ENCODE data around the gene ARID3A. TPM values are rescaled to one million over a fixed set of nuclear protein-coding genes. Genes with fewer than 3 reads are reported as not detected.
A peak's percentile ranks its signal among the peaks of the same experiment; 100 is the strongest.

Gene ARID3A
- total and polyA plus RNA-seq, 2 of the 8 experiments (the other 6 are each of a cell fraction or from before 2014, with no cell fraction given) = 40.5 to 77.4 TPM

DNA sequence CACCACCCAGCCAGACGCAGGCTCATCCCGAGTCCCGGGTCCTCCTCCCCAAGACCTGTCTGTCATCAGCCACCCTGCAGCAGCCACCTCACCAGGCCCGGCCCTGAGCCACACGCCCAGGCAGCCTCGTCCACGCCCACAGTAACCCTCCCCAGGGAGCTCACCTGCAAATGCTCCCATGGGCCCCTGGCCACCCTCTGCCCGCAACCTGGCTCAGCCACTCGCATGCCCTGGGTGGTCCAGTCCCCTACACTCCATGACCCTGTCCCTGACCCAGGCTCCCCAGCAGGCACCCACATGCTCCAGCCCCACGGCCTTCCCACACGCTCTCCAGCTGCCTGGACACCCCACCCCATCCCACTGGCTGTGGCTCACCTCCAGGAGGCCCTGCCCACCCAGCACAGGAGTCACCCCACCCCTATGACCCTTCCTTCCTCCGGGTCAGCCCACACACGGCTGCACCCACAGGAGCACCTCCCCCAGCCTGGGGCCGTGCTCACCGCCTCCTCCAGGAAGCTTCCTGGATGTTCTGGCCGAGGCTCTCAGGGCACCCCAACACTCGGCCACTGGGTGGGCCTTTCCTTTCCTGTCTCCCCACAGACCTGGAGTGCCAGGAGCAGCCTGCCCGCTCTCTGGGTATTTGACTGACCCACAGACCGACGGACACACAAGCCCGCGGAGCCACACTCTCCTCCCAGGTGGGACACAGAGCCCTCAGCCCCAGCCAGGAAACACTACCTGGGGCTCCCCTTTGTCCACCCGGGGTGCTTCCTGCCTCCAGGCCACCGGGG is 91.5 kb downstream of the ARID3A start:
- Histone ChIP-seq H3K27me3 (replicated peaks in 1 of 4; ENCODE audit: control insufficient read depth in 3 of 4, extremely low read depth in 1 of 4, insufficient read depth in 3 of 4, low read length in 3 of 4) (no peaks in the 10 kb centered on the region), H2BK120ac (replicated peaks; ENCODE audit: low read depth, low read length) (no peak overlapping the region), H3K23me2 (ENCODE audit: low read depth, low read length) (peaks cover 9% of the 10 kb centered on the region), H4K91ac (replicated peaks; ENCODE audit: insufficient read length, low read length) (no peak overlapping the region), H2AFZ (ENCODE audit: low read length) (no peak overlapping the region), H2BK20ac (ENCODE audit: low read length) (no peak overlapping the region), H4K8ac (ENCODE audit: extremely low read depth, insufficient read depth, low read length) (peak overlapping the region; percentile 53), H2BK15ac (ENCODE audit: low read length) (no peak overlapping the region), H3K23ac (ENCODE audit: insufficient read length) (no peak overlapping the region), H2AK5ac (ENCODE audit: low read depth, low read length) (0 out of 2 replicates have a peak overlapping the region, but pooled peaks have one; percentile 13), H3K56ac (replicated peaks; ENCODE audit: insufficient read length, low read depth, low read length) (no peak overlapping the region), H3K79me2 (ENCODE audit: control insufficient read depth in 1 of 2, insufficient read depth in 2 of 2, low read length in 2 of 2) (peaks cover 36 to 79% of the 10 kb centered on the region in 2 experiments), H3K27ac (ENCODE audit: low read depth, low read length) (no peak overlapping the region; the same call in 1 of the 2 replicates), H3K79me1 (ENCODE audit: low read depth, low read length) (peaks cover 24% of the 10 kb centered on the region), H3K14ac (ENCODE audit: insufficient read length) (no peak overlapping the region), H4K5ac (ENCODE audit: insufficient read length, low read depth, low read length) (no peak overlapping the region), H3K9ac (replicated peaks in 1 of 4; ENCODE audit: extremely low read depth in 1 of 4, low read depth in 3 of 4, low read length in 3 of 4) (0 out of 7 replicates have a peak overlapping the region, but pooled peaks of 1 of the 4 experiments have one; percentile 17), H4K20me1 (replicated peaks in 1 of 2; ENCODE audit: control insufficient read depth in 1 of 2, insufficient read depth in 2 of 2, low read length in 2 of 2) (peaks cover 38 to 53% of the 10 kb centered on the region in 2 experiments), H3K18ac (ENCODE audit: extremely low read depth, low read length) (no peak overlapping the region), H3K4me2 (ENCODE audit: insufficient read depth in 1 of 2, low read depth in 2 of 2, low read length in 2 of 2) (peak overlapping the region in 1 of 2 experiments; percentile 3; a peak in 1 of 4 replicates), H2BK12ac (ENCODE audit: low read depth, low read length) (no peak overlapping the region), H3K4ac (replicated peaks; ENCODE audit: insufficient read length, low read depth, low read length) (no peak overlapping the region), H3K9me3 (ENCODE audit: insufficient read depth in 2 of 2, low read depth in 1 of 2, low read length in 1 of 2) (no peaks in the 10 kb centered on the region), H3K4me1 (replicated peaks in 1 of 4; ENCODE audit: control insufficient read depth in 3 of 4, insufficient read depth in 4 of 4, low read length in 3 of 4) (peaks cover 0 to 37% (median 25%) of the 10 kb centered on the region in 4 experiments; a peak in 5 of 7 replicates), H3K36me3 (ENCODE audit: control insufficient read depth in 2 of 4, insufficient read depth in 4 of 4, low read length in 3 of 4) (peaks cover 0 to 19% (median 5%) of the 10 kb centered on the region in 4 experiments; a peak in 6 of 8 replicates), H2BK5ac (ENCODE audit: low read depth, low read length) (peak overlapping the region; percentile 55), H3K4me3 (ENCODE audit: extremely low read depth in 1 of 4, insufficient read depth in 2 of 4, low read depth in 3 of 4, low read length in 4 of 4) (no peak overlapping the region)
- 89% methylated on average over 22 of the region's 24 CpGs; no CpG with 5 or more reads in 1 of the 2 experiments for WGBS, 2 experiments (ENCODE audit: extremely low coverage in 1 of 2, insufficient coverage in 1 of 2, insufficient read length in 1 of 2, insufficient replicate concordance in 2 of 2, low coverage in 1 of 2, low lambda C conversion rate in 2 of 2, missing lambda C conversion rate in 1 of 2)
- POLR2A ChIA-PET (ENCODE audit: partially characterized antibody) = interaction anchor here (5.2 to 6.4 kb wide), 2 partner anchors 12 to 20 kb away, joined by 62 to 125 read pairs; partner anchors contain the start of genes ABCA7 and CNN2
- DNase-seq (ENCODE audit: low read depth in 1 of 2, low spot score in 2 of 2) (no peak), FAIRE-seq (no peak)
- CTCF ChIA-PET (ENCODE audit: partially characterized antibody) = interaction anchor here (0.8 to 1.2 kb wide), 4 partner anchors 8 to 50 kb away, joined by 3 to 4 read pairs (median 3); no protein-coding TSS in a partner anchor
- TF ChIP-seq CBX8 (IDR thresholded peaks at IDR 0.05; ENCODE audit: borderline replicate concordance, low read depth, low read length) (no peak), JUND (IDR thresholded peaks at IDR 0.05; ENCODE audit: low read length) (no peak), SIX5 (IDR thresholded peaks at IDR 0.05; ENCODE audit: low read depth, low read length) (no peak), TEAD4 (IDR thresholded peaks at IDR 0.05; ENCODE audit: low read depth, low read length) (no peak), GABPA (IDR thresholded peaks at IDR 0.05; ENCODE audit: borderline replicate concordance, insufficient read depth, low read length) (no peak), POLR2A (IDR thresholded peaks at IDR 0.05; ENCODE audit: control extremely low read depth in 1 of 2, low read depth in 2 of 2, low read length in 2 of 2) (no peak), KDM5A (IDR thresholded peaks at IDR 0.05; ENCODE audit: low read length) (no peak), SUZ12 (IDR thresholded peaks at IDR 0.05; ENCODE audit: low read length) (no peak), SIN3A (conservative IDR thresholded peaks at IDR 0.05 in 1 of 2, IDR thresholded peaks at IDR 0.05 in 1 of 2; ENCODE audit: low read depth in 1 of 2, low read length in 2 of 2) (no peak), GTF2F1 (IDR thresholded peaks at IDR 0.05; ENCODE audit: borderline replicate concordance, low read depth, low read length) (no peak), RXRA (IDR thresholded peaks at IDR 0.05; ENCODE audit: insufficient read depth, low read depth, low read length) (no peak), NANOG (IDR thresholded peaks at IDR 0.05; ENCODE audit: insufficient read depth, low read depth, low read length, poor library complexity, severe bottlenecking) (no peak)
